Measurements from ENCODE around the gene RPL36A.

Gene RPL36A

GRCh38 chrX:101388604-101389003 is 2.2 kb upstream of the RPL36A start:
- Histone ChIP-seq H3K9me3 (no peaks in the 10 kb centered on the region), H3K4me1 (peaks cover 54% of the 10 kb centered on the region), H3K27me3 (no peaks in the 10 kb centered on the region), H3K9ac (no peak overlapping the region), H3K4me2 (no peak overlapping the region), H3K36me3 (peaks cover 18% of the 10 kb centered on the region), H3K27ac (no peak overlapping the region), H3K4me3 (no peak overlapping the region), H4K20me1 (no peaks in the 10 kb centered on the region; the same call in 1 of the 2 replicates)
- no peak for TF ChIP-seq Cebpa-rat (IDR thresholded peaks at IDR 0.05)

- peaks cover 7% of the 10 kb centered on the region; the same call in 1 of the 2 replicates for H4K20me1 ChIP-seq
- no peak for TF ChIP-seq Cebpa-rat (IDR thresholded peaks at IDR 0.05)
- H3K27ac ChIP-seq = peak overlapping the region; percentile 90
- H3K4me2 ChIP-seq = peak overlapping the region; percentile 71
- H3K9ac ChIP-seq = peak overlapping the region; percentile 84
- H3K27me3 ChIP-seq = no peaks in the 10 kb centered on the region
- H3K9me3 ChIP-seq = no peaks in the 10 kb centered on the region
- H3K4me3 ChIP-seq = peak overlapping the region; percentile 70
- peaks cover 38% of the 10 kb centered on the region for H3K36me3 ChIP-seq
- H3K4me1 ChIP-seq = peaks cover 30% of the 10 kb centered on the region
Observed at GRCh38 chrX:101391831-101392230, 1.0 kb downstream of the RPL36A start.

- Histone ChIP-seq H3K27ac (no peak overlapping the region), H3K9me3 (no peaks in the 10 kb centered on the region), H4K20me1 (peaks cover 7% of the 10 kb centered on the region; the same call in 1 of the 2 replicates), H3K4me3 (no peak overlapping the region), H3K27me3 (no peaks in the 10 kb centered on the region), H3K4me2 (peak overlapping the region; percentile 71), H3K9ac (no peak overlapping the region), H3K36me3 (peaks cover 45% of the 10 kb centered on the region), H3K4me1 (peaks cover 28% of the 10 kb centered on the region)
- TF ChIP-seq Cebpa-rat (IDR thresholded peaks at IDR 0.05) = no peak
Observed at GRCh38 chrX:101393530-101394305, 2.9 kb downstream of the RPL36A start.

GRCh38 chrX:101394372-101394771 is 3.6 kb downstream of the RPL36A start:
- Histone ChIP-seq H3K9me3 (no peaks in the 10 kb centered on the region), H4K20me1 (peaks cover 7% of the 10 kb centered on the region; the same call in 1 of the 2 replicates), H3K27ac (no peak overlapping the region), H3K4me3 (no peak overlapping the region), H3K27me3 (no peaks in the 10 kb centered on the region), H3K36me3 (peaks cover 45% of the 10 kb centered on the region), H3K9ac (no peak overlapping the region), H3K4me1 (peaks cover 28% of the 10 kb centered on the region), H3K4me2 (peak overlapping the region; percentile 71)
- TF ChIP-seq Cebpa-rat (IDR thresholded peaks at IDR 0.05) = no peak

DNA sequence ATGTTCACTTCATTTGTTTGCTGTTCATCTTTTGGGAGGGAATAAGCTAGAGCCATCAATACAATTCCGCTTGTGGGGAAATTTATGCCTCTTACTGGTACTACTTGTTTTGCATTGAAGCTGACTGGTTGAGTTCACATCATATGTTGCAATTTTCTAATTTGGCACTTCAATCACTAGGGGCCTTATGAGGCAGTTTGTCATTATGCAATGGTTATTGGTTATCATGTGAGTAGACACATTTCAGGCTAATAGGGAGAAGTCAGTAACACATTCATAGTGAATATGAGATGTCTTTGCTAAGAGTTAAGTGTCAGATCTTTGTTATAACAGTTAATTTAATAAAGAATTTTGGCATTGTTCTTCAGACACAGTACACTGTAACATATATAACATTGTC is 5.0 kb downstream of the RPL36A start:
- Histone ChIP-seq H3K27me3 (no peaks in the 10 kb centered on the region), H4K20me1 (peaks cover 7% of the 10 kb centered on the region; the same call in 1 of the 2 replicates), H3K4me2 (no peak overlapping the region), H3K9ac (no peak overlapping the region), H3K4me3 (no peak overlapping the region), H3K9me3 (no peaks in the 10 kb centered on the region), H3K36me3 (peaks cover 58% of the 10 kb centered on the region), H3K27ac (no peak overlapping the region), H3K4me1 (peaks cover 22% of the 10 kb centered on the region)
- no peak for TF ChIP-seq Cebpa-rat (IDR thresholded peaks at IDR 0.05)

DNA sequence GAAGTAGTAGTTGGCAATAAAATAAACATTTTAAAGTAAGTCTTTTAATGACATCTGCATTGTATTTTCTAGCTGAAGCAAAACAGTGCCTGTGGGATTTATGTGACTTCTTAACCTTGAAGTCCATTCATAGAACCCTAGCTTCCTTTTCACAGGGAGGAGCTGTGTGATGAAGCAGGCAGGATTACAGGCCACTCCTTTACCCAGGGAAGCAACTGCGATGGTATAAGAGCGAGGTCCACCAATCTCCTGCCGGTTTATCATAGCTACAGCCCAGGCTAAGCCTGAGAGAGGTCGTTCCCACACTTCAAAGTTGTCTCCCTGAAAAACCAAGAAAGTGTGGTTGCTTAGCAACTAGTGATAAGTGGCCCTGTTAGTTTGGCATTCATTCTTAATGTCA is 7.0 kb downstream of the RPL36A start:
- H3K27ac ChIP-seq = no peak overlapping the region
- H3K4me1 ChIP-seq = peaks cover 15% of the 10 kb centered on the region
- no peak overlapping the region for H3K4me3 ChIP-seq
- no peak overlapping the region for H3K9ac ChIP-seq
- H3K4me2 ChIP-seq = no peak overlapping the region
- H3K9me3 ChIP-seq = no peaks in the 10 kb centered on the region
- no peaks in the 10 kb centered on the region for H3K27me3 ChIP-seq
- peaks cover 69% of the 10 kb centered on the region for H3K36me3 ChIP-seq
- peaks cover 7% of the 10 kb centered on the region; the same call in 1 of the 2 replicates for H4K20me1 ChIP-seq
- TF ChIP-seq Cebpa-rat (IDR thresholded peaks at IDR 0.05) = no peak

- TF ChIP-seq Cebpa-rat (IDR thresholded peaks at IDR 0.05) = no peak
- Histone ChIP-seq H3K36me3 (peaks cover 69% of the 10 kb centered on the region), H3K27me3 (no peaks in the 10 kb centered on the region), H3K4me3 (no peak overlapping the region), H3K4me2 (no peak overlapping the region), H4K20me1 (peaks cover 7% of the 10 kb centered on the region; the same call in 1 of the 2 replicates), H3K4me1 (peaks cover 6% of the 10 kb centered on the region), H3K9ac (no peak overlapping the region), H3K27ac (no peak overlapping the region), H3K9me3 (no peaks in the 10 kb centered on the region)
Observed at GRCh38 chrX:101398694-101399093, 7.9 kb downstream of the RPL36A start.

GRCh38 chrX:101399825-101400224 is 9.0 kb downstream of the RPL36A start:
- Histone ChIP-seq H3K27ac (no peak overlapping the region), H3K4me3 (no peak overlapping the region), H3K4me1 (no peaks in the 10 kb centered on the region), H3K27me3 (no peaks in the 10 kb centered on the region), H4K20me1 (no peaks in the 10 kb centered on the region; the same call in 1 of the 2 replicates), H3K4me2 (no peak overlapping the region), H3K9ac (no peak overlapping the region), H3K36me3 (peaks cover 68% of the 10 kb centered on the region), H3K9me3 (no peaks in the 10 kb centered on the region)
- TF ChIP-seq Cebpa-rat (IDR thresholded peaks at IDR 0.05) = no peak

DNA sequence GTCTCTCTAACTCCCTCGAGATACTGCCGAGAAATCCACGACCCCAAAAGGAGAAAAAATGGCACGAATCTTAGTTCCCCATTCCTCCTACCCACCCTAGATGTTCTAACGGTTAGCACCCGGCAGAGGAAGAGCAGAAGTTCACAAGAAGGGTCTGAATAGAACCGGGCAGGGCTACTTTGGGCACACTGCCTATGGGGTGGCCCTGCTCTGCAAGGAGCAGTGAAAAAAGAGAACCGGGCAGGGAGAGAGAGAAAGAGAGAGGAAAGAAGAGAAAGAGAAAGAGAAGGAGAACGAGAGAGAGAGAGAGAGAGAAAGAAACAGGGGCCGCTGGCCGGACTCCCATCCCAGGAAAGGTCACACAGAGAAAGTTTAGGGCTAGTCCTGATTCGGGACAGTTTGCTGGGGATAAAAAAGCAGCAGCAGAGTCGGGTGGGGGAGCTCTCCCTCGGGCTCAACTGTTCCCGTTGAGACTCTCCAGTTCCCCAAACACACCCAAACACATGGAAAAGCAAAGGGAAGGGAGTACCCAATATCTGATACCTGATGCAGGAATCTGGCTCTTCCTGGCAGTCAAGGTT is 16.4 kb downstream of the RPL36A start:
- Histone ChIP-seq H3K9ac (peak overlapping the region; percentile 81), H3K4me2 (peak overlapping the region; percentile 73), H3K36me3 (peaks cover 23% of the 10 kb centered on the region), H3K27ac (peak overlapping the region; percentile 70), H3K9me3 (no peaks in the 10 kb centered on the region), H3K27me3 (no peaks in the 10 kb centered on the region), H3K4me3 (peak overlapping the region; percentile 75), H4K20me1 (peaks cover 24% of the 10 kb centered on the region), H3K4me1 (peaks cover 22% of the 10 kb centered on the region; the same call in 1 of the 2 replicates)
- TF ChIP-seq Cebpa-rat (IDR thresholded peaks at IDR 0.05) = no peak

All from BLaER1 (cell line).